HG03565 (cell line): ENCODE measurements around the gene C6orf15.
"Not testable (repeated sequence)": the region's sequence is repeated elsewhere in the genome, so short reads cannot be mapped to it uniquely, and the experiment has no call there.

ENCODE experiments used
- ATAC-seq: cut with Tn5 transposase; IDR thresholded peaks from one replicate; pipeline ENCODE4 v1.9.1; 2021; ENCODE audit warnings: mild to moderate bottlenecking, moderate library complexity; ENCODE audit not compliant: unreplicated experiment

The C6orf15 gene

GRCh38 chr6:31070711-31071197, 41.6 kb downstream of the C6orf15 start:
- ATAC-seq = no peak

GRCh38 chr6:31068669-31069340, 43.6 kb downstream of the C6orf15 start:
- no peak for ATAC-seq

- ATAC-seq = not testable (repeated sequence)
Observed at GRCh38 chr6:31067891-31068668, 44.3 kb downstream of the C6orf15 start.

GRCh38 chr6:31067028-31067427, 45.3 kb downstream of the C6orf15 start:
- ATAC-seq = not testable (repeated sequence)

GRCh38 chr6:31065556-31065955, 46.8 kb downstream of the C6orf15 start:
- ATAC-seq = no peak

GRCh38 chr6:31063906-31064435, 48.4 kb downstream of the C6orf15 start:
- ATAC-seq = no peak
